Activated T-cell treated with anti-CD3 and anti-CD28 coated beads, Interleukin-2, amount 50 U/mL, for 4 hours (primary cell): ENCODE results near the gene DNAH14. TPM values are rescaled to one million over a fixed set of nuclear protein-coding genes. Genes with fewer than 3 reads are reported as not detected.
"Not testable (repeated sequence)": the region's sequence is repeated elsewhere in the genome, so short reads cannot be mapped to it uniquely, and the experiment has no call there.

Experiments used
- ATAC-seq, 2 donors: fragments of 200-7000 bp; cut with Tn5 transposase; one replicate each; pipeline ENCODE4 v1.10.0; 2021
- DNase-seq: peaks from one replicate; pipeline ENCODE4 v3.0.0-alpha.2; 2020
- H3K27me3 Mint-ChIP-seq: one replicate; pipeline ENCODE4 v1.8.0; 2021; ENCODE audit warnings: low read depth, mixed read lengths
- H3K36me3 Mint-ChIP-seq: one replicate; pipeline ENCODE4 v1.8.0; 2022; ENCODE audit warnings: mixed read lengths; ENCODE audit not compliant: insufficient read depth
- H3K4me1 Mint-ChIP-seq: one replicate; pipeline ENCODE4 v1.8.0; 2021; ENCODE audit warnings: low read depth, mixed read lengths
- H3K4me3 Mint-ChIP-seq: one replicate; pipeline ENCODE4 v1.8.0; 2021; ENCODE audit warnings: mild to moderate bottlenecking, moderate library complexity, mixed read lengths
- H3K9me3 Mint-ChIP-seq: one replicate; pipeline ENCODE4 v1.8.0; 2021; ENCODE audit warnings: mixed read lengths
- total RNA-seq, 3 donors: library from RNA; stranded (reverse); gene quantifications; one replicate each; pipeline ENCODE4 v1.2.1, GENCODE V29; 2021

The DNAH14 gene
- total RNA-seq, 3 donors from 2014 or later, result 0.29 to 0.83 (median 0.41) TPM

DNA sequence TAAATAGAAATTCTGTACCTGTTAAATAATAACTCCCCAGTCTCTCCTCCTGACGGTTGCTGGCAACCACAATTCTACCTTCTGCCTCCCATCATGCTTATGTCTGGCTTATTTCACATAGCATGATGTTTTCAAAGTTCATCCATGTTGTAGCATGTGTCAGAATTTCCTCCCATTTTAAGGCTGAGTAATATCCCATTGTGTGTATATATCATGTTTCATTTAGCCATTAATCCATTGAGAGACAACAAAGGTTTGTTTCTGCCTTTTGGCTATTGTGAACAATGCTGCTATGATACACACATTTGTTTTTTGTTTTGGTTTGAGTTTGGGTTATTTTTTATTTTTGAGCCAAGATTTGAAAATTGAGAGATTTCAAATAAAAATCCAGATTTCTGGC lies 426.4 kb downstream of the DNAH14 start:
- H3K9me3 Mint-ChIP-seq, result no peaks in the 10 kb centered on the region
- H3K27me3 Mint-ChIP-seq, result peaks cover 17% of the 10 kb centered on the region
- ATAC-seq (no peak), DNase-seq (no peak)
- H3K4me1 Mint-ChIP-seq, result no peaks in the 10 kb centered on the region
- no peak overlapping the region for H3K4me3 Mint-ChIP-seq
- H3K36me3 Mint-ChIP-seq, result no peaks in the 10 kb centered on the region

DNA sequence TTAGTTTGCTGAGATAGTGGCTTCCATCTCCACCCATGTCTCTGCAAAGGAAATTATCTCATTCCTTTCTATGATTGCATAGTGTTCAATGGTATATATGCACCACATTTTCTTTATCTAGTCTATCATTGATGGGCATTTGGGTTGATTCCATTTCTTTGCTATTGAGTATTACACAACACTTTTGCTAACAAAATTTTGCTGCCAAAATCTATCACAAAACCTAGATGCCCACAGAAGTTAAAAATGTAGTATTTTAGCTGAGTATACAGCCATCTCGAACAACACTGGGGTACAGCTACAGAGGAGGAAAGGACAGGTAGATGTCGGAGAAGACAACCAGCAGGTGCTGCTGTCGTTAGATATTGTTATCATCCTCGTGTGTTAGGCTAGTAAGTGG lies 430.6 kb downstream of the DNAH14 start:
- no peaks in the 10 kb centered on the region for H3K4me1 Mint-ChIP-seq
- no peak overlapping the region for H3K4me3 Mint-ChIP-seq
- no peak for ATAC-seq
- H3K27me3 Mint-ChIP-seq, result peaks cover 11% of the 10 kb centered on the region
- no peak for DNase-seq
- no peaks in the 10 kb centered on the region for H3K36me3 Mint-ChIP-seq
- H3K9me3 Mint-ChIP-seq, result no peaks in the 10 kb centered on the region

DNA sequence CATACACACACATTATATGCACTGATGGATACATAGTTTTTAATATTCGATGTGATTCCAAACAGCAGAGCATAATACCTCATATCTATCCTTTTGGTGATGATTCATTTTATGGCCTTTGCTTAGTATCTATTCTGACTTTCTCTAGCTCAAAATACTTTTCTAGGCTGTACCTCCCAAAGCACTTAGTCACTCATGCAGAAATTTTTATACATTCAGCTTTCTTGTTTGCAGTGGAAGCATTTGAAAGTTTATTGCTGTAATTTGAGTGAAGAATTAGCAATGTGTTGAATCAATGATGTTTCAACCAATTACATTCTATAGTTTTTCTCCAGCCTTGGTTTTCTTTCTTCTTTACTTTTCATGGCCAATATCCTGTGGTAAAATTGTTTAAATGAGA lies 431.7 kb downstream of the DNAH14 start:
- no peaks in the 10 kb centered on the region for H3K4me1 Mint-ChIP-seq
- no peak for ATAC-seq
- H3K27me3 Mint-ChIP-seq, result peaks cover 8% of the 10 kb centered on the region
- H3K36me3 Mint-ChIP-seq, result no peaks in the 10 kb centered on the region
- no peak for DNase-seq
- no peaks in the 10 kb centered on the region for H3K9me3 Mint-ChIP-seq
- H3K4me3 Mint-ChIP-seq, result no peak overlapping the region

DNA sequence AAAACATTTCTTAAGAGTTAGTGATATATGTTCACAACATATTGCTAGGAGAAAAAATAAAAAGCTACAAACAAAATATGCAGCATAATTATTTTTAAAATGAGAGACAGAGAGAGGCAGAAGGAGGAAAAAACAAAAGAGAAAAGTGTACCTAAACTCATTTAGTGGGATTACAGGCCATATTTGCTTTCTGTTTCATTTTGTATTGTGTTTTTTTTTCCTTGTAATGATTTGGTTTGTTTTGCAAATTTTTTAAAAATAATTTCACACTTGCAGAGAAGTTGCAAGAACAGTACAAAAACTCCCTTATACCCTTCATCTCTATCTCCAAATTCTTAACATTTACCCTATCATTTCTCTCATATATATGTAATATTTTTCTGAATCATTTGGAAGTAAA lies 433.3 kb downstream of the DNAH14 start:
- no peaks in the 10 kb centered on the region for H3K36me3 Mint-ChIP-seq
- no peaks in the 10 kb centered on the region for H3K4me1 Mint-ChIP-seq
- DNase-seq (no peak), ATAC-seq (no peak)
- H3K27me3 Mint-ChIP-seq, result peaks cover 13% of the 10 kb centered on the region
- no peaks in the 10 kb centered on the region for H3K9me3 Mint-ChIP-seq
- no peak overlapping the region for H3K4me3 Mint-ChIP-seq

DNA sequence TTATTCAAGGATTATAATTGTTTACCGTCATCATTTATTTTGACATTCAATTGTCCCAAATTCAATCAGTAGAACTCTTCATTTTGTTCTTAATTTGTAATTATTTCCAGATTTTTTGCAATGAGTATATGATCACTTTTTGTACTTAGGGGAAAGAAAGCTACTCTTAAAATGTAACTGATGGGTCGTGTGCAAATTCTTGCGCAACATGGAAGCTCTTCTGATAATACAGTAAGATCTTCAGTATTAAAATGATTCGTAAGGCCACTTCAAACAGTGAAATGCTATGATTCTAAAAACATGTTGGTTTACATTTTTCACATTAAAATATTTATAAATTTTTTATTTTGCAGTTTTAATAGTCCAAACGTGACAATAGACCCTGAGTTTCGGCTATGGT lies 435.0 kb downstream of the DNAH14 start:
- peaks cover 6% of the 10 kb centered on the region for H3K27me3 Mint-ChIP-seq
- no peaks in the 10 kb centered on the region for H3K36me3 Mint-ChIP-seq
- ATAC-seq, result no peak
- H3K4me1 Mint-ChIP-seq, result no peaks in the 10 kb centered on the region
- DNase-seq, result no peak
- no peak overlapping the region for H3K4me3 Mint-ChIP-seq
- H3K9me3 Mint-ChIP-seq, result no peaks in the 10 kb centered on the region

DNA sequence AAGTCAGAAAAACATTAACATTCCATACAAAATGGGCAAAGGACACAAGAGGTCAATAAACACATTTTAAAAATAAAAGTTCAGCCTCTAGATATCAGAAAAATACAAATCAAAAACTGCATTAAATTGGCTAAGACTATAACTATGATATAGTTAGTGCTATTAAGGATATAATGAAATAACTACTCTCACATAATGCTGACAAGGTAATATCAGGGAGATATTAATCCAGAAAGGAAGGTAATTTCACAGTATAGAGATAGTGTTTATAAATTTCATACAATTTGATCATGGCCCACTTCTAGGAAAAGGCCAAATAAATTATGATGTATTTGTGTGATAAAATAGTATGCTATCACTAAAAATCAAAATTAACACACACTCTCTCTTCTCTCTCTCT lies 436.5 kb downstream of the DNAH14 start:
- ATAC-seq (no peak), DNase-seq (no peak)
- H3K27me3 Mint-ChIP-seq, result peaks cover 6% of the 10 kb centered on the region
- H3K4me3 Mint-ChIP-seq, result no peak overlapping the region
- no peaks in the 10 kb centered on the region for H3K4me1 Mint-ChIP-seq
- H3K36me3 Mint-ChIP-seq, result no peaks in the 10 kb centered on the region
- no peaks in the 10 kb centered on the region for H3K9me3 Mint-ChIP-seq

DNA sequence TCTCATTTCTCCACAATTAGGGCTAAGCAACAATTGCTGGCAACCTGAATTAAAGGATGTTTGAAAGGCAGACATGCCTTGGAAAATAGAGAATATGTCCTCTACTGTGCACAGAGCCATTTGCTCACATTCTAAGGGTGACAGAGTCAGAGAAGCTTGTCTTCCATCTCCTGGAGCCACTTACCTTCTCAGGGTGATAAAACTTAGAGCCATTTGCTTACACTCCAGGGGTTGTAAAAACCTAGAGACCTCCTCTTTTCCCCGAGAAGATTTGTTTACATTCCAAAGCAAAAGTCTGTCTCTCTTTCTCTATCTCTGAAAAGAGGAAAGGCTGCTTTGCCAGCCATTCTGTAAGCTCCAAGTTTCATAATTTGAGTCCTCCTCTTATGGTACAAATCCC lies 437.1 kb downstream of the DNAH14 start:
- no peaks in the 10 kb centered on the region for H3K4me1 Mint-ChIP-seq
- no peak overlapping the region for H3K4me3 Mint-ChIP-seq
- DNase-seq (no peak), ATAC-seq (no peak)
- peaks cover 6% of the 10 kb centered on the region for H3K27me3 Mint-ChIP-seq
- no peaks in the 10 kb centered on the region for H3K9me3 Mint-ChIP-seq
- H3K36me3 Mint-ChIP-seq, result no peaks in the 10 kb centered on the region

DNA sequence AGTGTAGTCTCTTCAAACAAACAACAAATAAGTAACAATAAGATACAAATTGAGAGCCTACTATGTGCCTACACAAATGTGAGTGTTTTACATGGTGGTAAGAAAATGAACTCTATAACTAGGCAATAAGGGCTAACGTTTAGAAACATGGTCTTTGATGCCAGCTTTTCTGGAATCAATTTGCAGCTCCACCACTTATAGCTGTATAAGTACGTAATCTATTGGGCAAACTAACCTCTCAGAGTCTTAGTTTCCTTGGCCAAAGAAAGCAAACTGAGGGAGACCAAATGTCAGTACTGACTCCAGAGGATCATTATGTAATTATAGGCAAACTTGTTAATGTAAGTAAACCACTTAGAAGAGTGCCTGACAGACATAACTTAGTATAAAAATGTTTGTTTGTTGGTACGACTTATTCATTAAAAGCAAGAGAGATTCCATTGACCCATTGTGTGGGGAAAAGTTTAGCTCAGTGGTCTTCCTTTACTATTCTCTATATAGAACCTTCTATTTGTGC lies 438.6 kb downstream of the DNAH14 start:
- H3K27me3 Mint-ChIP-seq, result peaks cover 6% of the 10 kb centered on the region
- no peak for DNase-seq
- no peak for ATAC-seq
- no peak overlapping the region for H3K4me3 Mint-ChIP-seq
- H3K36me3 Mint-ChIP-seq, result no peaks in the 10 kb centered on the region
- no peaks in the 10 kb centered on the region for H3K4me1 Mint-ChIP-seq
- no peaks in the 10 kb centered on the region for H3K9me3 Mint-ChIP-seq

DNA sequence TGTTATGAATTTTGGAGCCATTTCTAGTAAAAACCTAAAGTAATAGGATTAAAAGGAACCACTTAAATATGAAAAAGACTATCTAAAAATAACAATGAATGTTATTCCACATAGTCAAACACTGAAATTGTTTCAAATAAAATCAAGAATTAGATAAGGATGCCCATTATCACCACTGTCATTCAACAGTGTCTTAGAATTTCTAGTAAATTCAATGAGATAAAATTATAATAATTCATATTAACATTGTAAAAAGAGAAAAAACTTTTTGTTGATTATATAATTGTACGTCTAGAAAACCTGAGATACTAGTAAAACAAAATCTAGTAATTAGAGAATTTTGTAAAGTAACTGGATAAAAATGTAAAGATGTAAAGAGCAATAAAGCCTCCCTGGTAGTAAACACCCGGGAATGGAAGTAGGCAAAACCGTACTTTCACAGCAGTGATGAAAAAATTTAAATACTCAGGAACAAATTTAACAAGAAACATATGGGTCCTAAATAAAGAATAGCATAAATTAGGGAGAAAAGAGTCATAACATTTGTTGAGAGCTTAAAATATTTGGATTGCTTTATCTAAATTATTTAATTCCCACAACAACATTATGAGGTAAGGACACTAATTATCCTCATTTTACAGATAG lies 442.0 kb downstream of the DNAH14 start:
- H3K4me3 Mint-ChIP-seq, result no peak overlapping the region
- DNase-seq (no peak), ATAC-seq (no peak)
- H3K36me3 Mint-ChIP-seq, result no peaks in the 10 kb centered on the region
- H3K27me3 Mint-ChIP-seq, result peaks cover 6% of the 10 kb centered on the region
- no peaks in the 10 kb centered on the region for H3K9me3 Mint-ChIP-seq
- no peaks in the 10 kb centered on the region for H3K4me1 Mint-ChIP-seq

DNA sequence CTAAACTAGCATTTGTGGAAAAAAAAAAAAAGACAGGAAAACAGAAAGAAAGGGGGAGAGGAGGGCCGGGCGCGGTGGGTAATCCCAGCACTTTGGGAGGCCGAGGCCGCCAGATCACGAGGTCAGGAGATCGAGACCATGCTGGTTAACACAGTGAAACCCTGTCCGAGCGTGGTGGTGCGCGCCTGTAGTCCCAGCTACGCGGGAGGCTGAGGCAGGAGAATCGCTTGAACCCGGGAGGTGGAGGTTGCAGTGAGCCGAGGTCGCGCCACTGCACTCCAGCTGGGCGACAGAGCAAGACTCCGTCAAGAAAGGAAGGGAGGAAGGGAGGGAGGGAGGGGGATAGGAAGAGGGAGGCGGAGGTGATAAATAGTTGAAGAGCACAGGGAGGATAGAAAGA lies 443.7 kb downstream of the DNAH14 start:
- H3K4me1 Mint-ChIP-seq, result no peaks in the 10 kb centered on the region
- no peak overlapping the region for H3K4me3 Mint-ChIP-seq
- H3K9me3 Mint-ChIP-seq, result no peaks in the 10 kb centered on the region
- no peaks in the 10 kb centered on the region for H3K27me3 Mint-ChIP-seq
- no peak for ATAC-seq
- no peaks in the 10 kb centered on the region for H3K36me3 Mint-ChIP-seq
- no peak for DNase-seq

DNA sequence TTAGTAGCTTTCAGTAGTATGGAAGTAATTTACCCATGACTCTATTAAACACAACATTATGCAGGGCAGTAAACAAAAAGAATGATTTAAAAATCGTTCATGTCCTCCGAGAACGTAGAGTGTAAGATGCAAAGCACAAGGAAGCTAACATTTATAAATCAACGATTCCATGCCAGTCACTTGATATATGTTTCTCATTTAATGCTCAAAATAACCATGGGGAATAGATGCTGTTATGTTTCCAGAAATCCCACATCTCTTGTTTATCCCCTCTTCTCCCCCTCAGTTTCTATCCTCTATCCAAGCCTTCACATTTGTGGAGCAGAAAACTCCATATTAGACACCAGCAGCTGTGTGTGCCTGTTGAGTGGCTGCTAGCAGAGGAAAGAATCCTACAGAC lies 445.5 kb downstream of the DNAH14 start:
- Mint-ChIP-seq H3K36me3 (no peaks in the 10 kb centered on the region), H3K27me3 (no peaks in the 10 kb centered on the region), H3K4me3 (no peak overlapping the region), H3K9me3 (no peaks in the 10 kb centered on the region), H3K4me1 (no peaks in the 10 kb centered on the region)
- ATAC-seq, result no peak
- no peak for DNase-seq

DNA sequence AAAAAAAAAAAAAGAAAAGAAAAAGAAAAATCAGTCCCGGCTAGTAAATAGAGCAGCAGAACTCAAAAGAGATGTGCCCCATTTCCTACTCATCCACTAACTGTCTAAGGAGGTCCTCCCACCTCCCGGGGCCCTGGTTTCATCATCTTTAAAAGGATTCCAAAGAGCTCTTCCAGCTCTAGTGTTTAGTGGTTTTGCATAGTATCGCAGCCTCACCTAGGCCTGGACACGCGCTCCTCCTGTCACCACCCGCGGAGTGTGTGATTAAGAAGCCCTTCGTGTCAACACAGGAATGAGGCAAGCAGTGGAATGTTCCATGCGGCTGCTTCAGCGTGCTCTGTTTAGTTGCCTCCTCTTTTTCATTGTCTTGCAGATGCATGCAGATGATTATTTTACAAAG lies 449.4 kb downstream of the DNAH14 start:
- DNase-seq (no peak), ATAC-seq (no peak)
- no peaks in the 10 kb centered on the region for H3K9me3 Mint-ChIP-seq
- peaks cover 3% of the 10 kb centered on the region for H3K36me3 Mint-ChIP-seq
- no peaks in the 10 kb centered on the region for H3K4me1 Mint-ChIP-seq
- no peak overlapping the region for H3K4me3 Mint-ChIP-seq
- no peaks in the 10 kb centered on the region for H3K27me3 Mint-ChIP-seq

DNA sequence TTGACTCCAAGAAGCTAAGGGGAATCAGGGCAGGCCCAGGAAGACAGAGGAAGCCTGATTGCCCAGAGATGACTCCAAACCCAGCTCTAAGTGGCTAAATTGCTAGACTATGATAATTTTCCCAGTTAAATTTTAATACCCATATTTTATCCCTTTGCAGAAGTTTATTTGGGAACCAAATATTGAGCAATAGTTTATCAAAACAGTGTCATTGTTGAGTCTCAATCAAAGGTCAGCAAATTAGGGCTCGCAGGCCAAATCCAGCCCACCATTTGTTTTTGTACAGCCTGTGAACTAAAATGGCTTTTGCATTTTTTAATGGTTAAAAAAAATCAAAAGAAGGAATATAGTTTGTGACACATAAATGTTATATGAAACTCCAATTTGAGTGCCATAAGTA lies 451.2 kb downstream of the DNAH14 start:
- ATAC-seq (no peak), DNase-seq (no peak)
- Mint-ChIP-seq H3K9me3 (no peaks in the 10 kb centered on the region), H3K4me3 (no peak overlapping the region), H3K4me1 (no peaks in the 10 kb centered on the region), H3K36me3 (peaks cover 8% of the 10 kb centered on the region), H3K27me3 (no peaks in the 10 kb centered on the region)

DNA sequence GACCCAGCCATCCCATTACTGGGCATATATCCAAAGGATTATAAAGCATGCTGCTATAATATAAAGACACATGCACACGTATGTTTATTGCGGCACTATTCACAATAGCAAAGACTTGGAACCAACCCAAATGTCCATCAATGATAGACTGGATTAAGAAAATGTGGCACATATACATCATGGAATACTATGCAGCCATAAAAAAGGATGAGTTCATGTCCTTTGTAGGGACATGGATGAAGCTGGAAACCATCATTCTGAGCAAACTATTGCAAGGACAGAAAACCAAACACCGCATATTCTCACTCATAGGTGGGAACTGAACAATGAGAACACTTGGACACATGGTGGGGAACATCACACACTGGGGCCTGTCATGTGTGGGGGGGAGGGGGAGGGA lies 457.4 kb downstream of the DNAH14 start:
- not testable (repeated sequence) for ATAC-seq, DNase-seq, H3K27me3 Mint-ChIP-seq, H3K9me3 Mint-ChIP-seq, H3K4me1 Mint-ChIP-seq, H3K36me3 Mint-ChIP-seq, H3K4me3 Mint-ChIP-seq

DNA sequence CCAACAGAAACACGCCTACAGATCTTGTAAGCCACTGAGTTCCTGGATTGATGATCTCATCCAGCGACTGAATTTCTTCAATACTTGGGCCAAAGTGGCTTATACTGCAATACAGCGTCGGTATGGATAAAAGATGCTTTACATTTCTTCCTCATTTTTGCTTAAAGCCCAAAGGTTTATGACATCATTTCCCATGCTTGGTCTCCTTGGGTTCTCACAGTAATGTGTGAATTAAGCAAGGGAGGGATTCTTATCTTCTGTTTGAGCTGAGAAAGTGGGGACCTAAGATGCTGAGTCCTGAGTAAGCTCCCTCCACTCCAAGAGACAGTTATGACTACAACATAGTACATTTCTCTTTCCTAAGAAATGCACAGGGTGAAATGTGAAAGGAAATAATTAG lies 458.9 kb downstream of the DNAH14 start:
- Mint-ChIP-seq H3K9me3 (no peaks in the 10 kb centered on the region), H3K4me1 (no peaks in the 10 kb centered on the region), H3K36me3 (peaks cover 5% of the 10 kb centered on the region), H3K4me3 (no peak overlapping the region), H3K27me3 (no peaks in the 10 kb centered on the region)
- DNase-seq (no peak), ATAC-seq (no peak)

DNA sequence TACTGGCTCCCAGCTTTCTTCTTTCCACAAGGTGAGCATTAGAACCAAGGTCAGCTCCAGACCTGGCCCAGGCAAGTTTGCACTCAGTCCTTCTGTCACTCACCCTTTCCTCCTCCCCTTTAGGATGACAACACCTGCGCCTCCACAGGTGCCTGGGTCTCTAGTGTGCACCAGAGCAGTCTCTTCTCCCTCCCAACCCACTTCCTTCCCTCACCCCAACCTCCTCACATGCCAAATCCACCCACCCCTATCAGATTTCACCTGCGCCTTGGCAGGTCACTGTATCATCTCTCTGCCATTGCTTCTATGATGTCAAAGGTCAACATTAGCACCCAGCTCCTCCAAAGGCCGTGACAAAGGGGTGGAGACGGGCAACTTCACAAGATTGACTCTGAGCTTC lies 460.4 kb downstream of the DNAH14 start:
- Mint-ChIP-seq H3K4me3 (no peak overlapping the region), H3K4me1 (no peaks in the 10 kb centered on the region), H3K9me3 (no peaks in the 10 kb centered on the region), H3K36me3 (no peaks in the 10 kb centered on the region), H3K27me3 (no peaks in the 10 kb centered on the region)
- DNase-seq (no peak), ATAC-seq (no peak)
